Neural progenitor cell (in vitro differentiated cells): ENCODE results near the gene GPR161.

ENCODE experiments used
- EZH2phosphoT487 ChIP-seq: fragments of 200-600 bp; sonication (generic); IDR thresholded peaks from 2 replicates; pipeline ENCODE4 v1.6.1; 2017; ENCODE audit warnings: antibody characterized with exemption
- TF ChIP-seq, protein P1 (sequence below): fragments of 200-600 bp; sonication (generic); IDR thresholded peaks from 2 replicates; pipeline ENCODE4 v1.5.1; 2017; ENCODE audit warnings: antibody characterized with exemption, mild to moderate bottlenecking

DNA sequence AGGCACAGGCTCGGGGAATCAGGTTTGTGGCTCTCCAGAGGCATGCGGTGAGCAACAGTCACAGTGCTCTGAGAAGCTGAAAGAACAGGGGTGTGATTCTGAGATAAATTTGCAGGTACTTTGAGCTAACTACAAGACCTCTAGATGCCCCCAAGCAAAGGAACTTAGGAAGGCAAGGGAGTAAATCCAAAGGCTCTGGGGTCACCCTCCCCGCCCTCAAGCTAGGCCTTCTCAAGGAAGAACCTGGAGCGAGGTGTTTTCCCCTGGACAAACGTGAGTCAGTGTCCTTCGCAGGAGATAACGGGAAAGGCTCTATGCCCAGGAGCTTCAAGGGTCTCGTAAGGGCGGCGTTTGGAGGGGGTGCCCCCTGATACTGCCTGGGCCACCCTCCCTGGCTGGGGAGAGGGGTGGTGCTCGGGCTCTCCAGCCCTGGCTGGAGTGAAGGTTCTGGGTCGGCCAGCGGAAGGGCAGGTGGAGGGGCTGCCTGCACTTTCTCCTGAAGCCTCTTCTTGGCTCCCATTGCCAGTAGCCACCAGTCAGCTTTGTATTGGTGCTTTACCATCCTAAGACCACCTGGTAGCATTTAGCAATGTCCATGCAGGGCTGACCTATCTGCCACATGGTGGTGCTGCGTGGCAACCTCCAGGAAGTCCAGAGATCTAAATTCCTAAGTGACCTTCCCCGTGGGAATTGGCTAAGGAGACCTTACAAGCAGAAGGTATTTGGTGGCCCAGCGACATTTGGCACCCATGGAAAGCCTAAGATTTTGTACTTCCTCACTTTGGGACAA lies 44.0 kb downstream of the GPR161 start:
- TF ChIP-seq, protein P1, sequence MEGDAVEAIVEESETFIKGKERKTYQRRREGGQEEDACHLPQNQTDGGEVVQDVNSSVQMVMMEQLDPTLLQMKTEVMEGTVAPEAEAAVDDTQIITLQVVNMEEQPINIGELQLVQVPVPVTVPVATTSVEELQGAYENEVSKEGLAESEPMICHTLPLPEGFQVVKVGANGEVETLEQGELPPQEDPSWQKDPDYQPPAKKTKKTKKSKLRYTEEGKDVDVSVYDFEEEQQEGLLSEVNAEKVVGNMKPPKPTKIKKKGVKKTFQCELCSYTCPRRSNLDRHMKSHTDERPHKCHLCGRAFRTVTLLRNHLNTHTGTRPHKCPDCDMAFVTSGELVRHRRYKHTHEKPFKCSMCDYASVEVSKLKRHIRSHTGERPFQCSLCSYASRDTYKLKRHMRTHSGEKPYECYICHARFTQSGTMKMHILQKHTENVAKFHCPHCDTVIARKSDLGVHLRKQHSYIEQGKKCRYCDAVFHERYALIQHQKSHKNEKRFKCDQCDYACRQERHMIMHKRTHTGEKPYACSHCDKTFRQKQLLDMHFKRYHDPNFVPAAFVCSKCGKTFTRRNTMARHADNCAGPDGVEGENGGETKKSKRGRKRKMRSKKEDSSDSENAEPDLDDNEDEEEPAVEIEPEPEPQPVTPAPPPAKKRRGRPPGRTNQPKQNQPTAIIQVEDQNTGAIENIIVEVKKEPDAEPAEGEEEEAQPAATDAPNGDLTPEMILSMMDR: peak; percentile 42
- TF ChIP-seq EZH2phosphoT487: no peak
